ENCODE data around the gene PTPRE. TPM values are rescaled to one million over a fixed set of nuclear protein-coding genes. Genes with fewer than 3 reads are reported as not detected.

Gene PTPRE
- total and polyA plus RNA-seq, 4 experiments from 2014 or later = 6.5 to 27.6 (median 18.9) TPM

GRCh38 chr10:128128582-128128981, 221.7 kb downstream of the PTPRE start:
- Histone ChIP-seq H3K27me3 (ENCODE audit: insufficient read depth, low read length) (peaks cover 12% of the 10 kb centered on the region), H3K27ac (ENCODE audit: low read depth, low read length) (no peak overlapping the region), H3K9me3 (ENCODE audit: control insufficient read depth in 1 of 2, low read length in 2 of 2) (no peaks in the 10 kb centered on the region), H3K36me3 (ENCODE audit: insufficient read depth, low read length) (no peaks in the 10 kb centered on the region), H3K4me1 (ENCODE audit: insufficient read depth, low read length) (peaks cover 28% of the 10 kb centered on the region), H3K4me3 (ENCODE audit: low read length in 2 of 2) (no peak overlapping the region)
- Mint-ChIP-seq H3K4me3 (no peak overlapping the region), H3K9me3 (no peaks in the 10 kb centered on the region), H3K27ac (no peak overlapping the region), H3K36me3 (peaks cover 0 to 2% of the 10 kb centered on the region in 2 donors), H3K4me1 (peaks cover 11 to 28% (median 23%) of the 10 kb centered on the region in 4 donors), H3K27me3 (peaks cover 3 to 13% of the 10 kb centered on the region in 2 donors)
- intact Hi-C loops (cut with micrococcal nuclease) = loop anchor here (10.0 kb wide), 2 partner anchors 54 to 1336 kb away; partner anchors contain the start of gene MGMT
- DNase-seq = no peak
- CTCF ChIA-PET (ENCODE audit: partially characterized antibody) = interaction anchor here (1.8 kb wide), 1 partner anchor 93 kb away, joined by 5 read pairs; no protein-coding TSS in a partner anchor
- POLR2A ChIA-PET (ENCODE audit: partially characterized antibody) = no interaction called here

GRCh38 chr10:128130051-128130450, 223.1 kb downstream of the PTPRE start:
- Histone ChIP-seq H3K4me1 (ENCODE audit: insufficient read depth, low read length) (peaks cover 14% of the 10 kb centered on the region), H3K4me3 (ENCODE audit: low read length in 2 of 2) (no peak overlapping the region), H3K27me3 (ENCODE audit: insufficient read depth, low read length) (peaks cover 2% of the 10 kb centered on the region), H3K36me3 (ENCODE audit: insufficient read depth, low read length) (no peaks in the 10 kb centered on the region), H3K9me3 (ENCODE audit: control insufficient read depth in 1 of 2, low read length in 2 of 2) (no peaks in the 10 kb centered on the region), H3K27ac (ENCODE audit: low read depth, low read length) (no peak overlapping the region)
- Mint-ChIP-seq H3K27ac (no peak overlapping the region), H3K4me1 (peaks cover 9 to 15% (median 11%) of the 10 kb centered on the region in 4 donors), H3K27me3 (peaks cover 0 to 2% of the 10 kb centered on the region in 2 donors), H3K9me3 (no peaks in the 10 kb centered on the region), H3K4me3 (no peak overlapping the region), H3K36me3 (peaks cover 0 to 2% of the 10 kb centered on the region in 2 donors)
- ChIA-PET POLR2A (ENCODE audit: partially characterized antibody) (no interaction called here), CTCF (ENCODE audit: partially characterized antibody) (interaction anchor here (0.7 to 1.5 kb wide), 2 partner anchors 19 to 83 kb away, joined by 3 read pairs; no protein-coding TSS in a partner anchor)
- intact Hi-C loops (cut with micrococcal nuclease) = no loop called here
- DNase-seq = no peak

Other genes starting within 250 kb of the PTPRE start
- gene FOXI2, start 169.9 kb upstream of the PTPRE start, total RNA-seq = not detected
- not detected for gene FOXI2, start 169.9 kb upstream of the PTPRE start, polyA plus RNA-seq
- not detected for gene CLRN3, start 14.2 kb upstream of the PTPRE start, total RNA-seq
- not detected for gene CLRN3, start 14.2 kb upstream of the PTPRE start, polyA plus RNA-seq
- gene MKI67, start 219.3 kb downstream of the PTPRE start, total RNA-seq = under 1 TPM; 0.17 to 0.93 TPM
- under 1 TPM in 1 of 2 donors, not detected in 1; 0.11 TPM for gene MKI67, start 219.3 kb downstream of the PTPRE start, polyA plus RNA-seq